ENCODE results near the gene SMAD7. TPM values are rescaled to one million over a fixed set of nuclear protein-coding genes. Genes with fewer than 3 reads are reported as not detected.
A peak's percentile ranks its signal among the peaks of the same experiment; 100 is the strongest.

SMAD7 gene
- total and polyA plus RNA-seq, 4 donors, result 27.3 to 98.8 (median 44.2) TPM

GRCh38 chr18:48885266-48885923, 65.4 kb downstream of the SMAD7 start:
- Histone ChIP-seq H3K27me3 (ENCODE audit: control insufficient read depth in 1 of 2, insufficient read depth in 2 of 2, low read length in 1 of 2) (no peaks in the 10 kb centered on the region), H3K27ac (ENCODE audit: low read depth in 1 of 2, low read length in 2 of 2) (no peak overlapping the region), H3K4me1 (ENCODE audit: control insufficient read depth in 1 of 2, insufficient read depth in 2 of 2, low read length in 2 of 2) (no peaks in the 10 kb centered on the region), H3K36me3 (ENCODE audit: control insufficient read depth in 1 of 2, insufficient read depth in 2 of 2, low read length in 1 of 2) (no peaks in the 10 kb centered on the region), H3K9me3 (ENCODE audit: control insufficient read depth, low read length) (no peaks in the 10 kb centered on the region), H3K4me3 (ENCODE audit: low read length in 2 of 2) (no peak overlapping the region)
- intact Hi-C loops (cut with DNase I), result no loop called here
- ATAC-seq (ENCODE audit: low FRiP score) (no peak), DNase-seq (peak in 1 of 2 donors; percentile 75)
- 64 to 75% methylated on average over 11 of the region's 11 CpGs for WGBS, 2 donors

DNA sequence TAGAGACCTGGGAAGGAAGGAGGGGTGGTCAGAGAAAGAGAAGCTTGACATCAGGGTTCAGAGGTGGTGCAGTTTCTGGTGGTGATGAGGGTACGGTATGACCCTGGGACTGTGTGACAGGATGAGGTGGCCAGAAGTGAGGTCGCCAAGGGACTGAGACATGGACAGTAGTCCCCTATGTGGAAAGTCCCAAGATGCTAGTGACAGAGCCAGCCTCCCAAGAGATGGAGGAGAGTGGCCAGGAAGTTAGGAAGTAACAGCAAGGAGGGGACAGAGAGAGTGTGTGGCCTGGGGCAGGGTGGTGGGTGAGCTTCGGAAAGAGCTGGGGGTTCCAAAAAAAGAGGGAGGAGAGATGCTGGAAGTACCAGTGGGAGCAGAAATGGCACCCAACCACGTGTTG, 66.0 kb downstream of the SMAD7 start:
- Histone ChIP-seq H3K36me3 (ENCODE audit: control insufficient read depth in 1 of 2, insufficient read depth in 2 of 2, low read length in 1 of 2) (no peaks in the 10 kb centered on the region), H3K9me3 (ENCODE audit: control insufficient read depth, low read length) (no peaks in the 10 kb centered on the region), H3K27ac (ENCODE audit: low read depth in 1 of 2, low read length in 2 of 2) (no peak overlapping the region), H3K4me3 (ENCODE audit: low read length in 2 of 2) (no peak overlapping the region), H3K27me3 (ENCODE audit: control insufficient read depth in 1 of 2, insufficient read depth in 2 of 2, low read length in 1 of 2) (no peaks in the 10 kb centered on the region), H3K4me1 (ENCODE audit: control insufficient read depth in 1 of 2, insufficient read depth in 2 of 2, low read length in 2 of 2) (no peaks in the 10 kb centered on the region)
- ATAC-seq (ENCODE audit: low FRiP score) (no peak), DNase-seq (no peak)
- WGBS, 2 donors, result 72 to 82% methylated on average over 4 of the region's 4 CpGs
- intact Hi-C loops (cut with DNase I), result no loop called here

GRCh38 chr18:48884306-48884705, 66.5 kb downstream of the SMAD7 start:
- Histone ChIP-seq H3K9me3 (ENCODE audit: control insufficient read depth, low read length) (no peaks in the 10 kb centered on the region), H3K27ac (ENCODE audit: low read depth in 1 of 2, low read length in 2 of 2) (no peak overlapping the region), H3K36me3 (ENCODE audit: control insufficient read depth in 1 of 2, insufficient read depth in 2 of 2, low read length in 1 of 2) (no peaks in the 10 kb centered on the region), H3K4me3 (ENCODE audit: low read length in 2 of 2) (no peak overlapping the region), H3K4me1 (ENCODE audit: control insufficient read depth in 1 of 2, insufficient read depth in 2 of 2, low read length in 2 of 2) (no peaks in the 10 kb centered on the region), H3K27me3 (ENCODE audit: control insufficient read depth in 1 of 2, insufficient read depth in 2 of 2, low read length in 1 of 2) (no peaks in the 10 kb centered on the region)
- no peak for DNase-seq
- intact Hi-C loops (cut with DNase I), result no loop called here
- no peak for ATAC-seq (ENCODE audit: low FRiP score)
- 92 to 95% methylated on average over 4 of the region's 4 CpGs for WGBS, 2 donors

DNA sequence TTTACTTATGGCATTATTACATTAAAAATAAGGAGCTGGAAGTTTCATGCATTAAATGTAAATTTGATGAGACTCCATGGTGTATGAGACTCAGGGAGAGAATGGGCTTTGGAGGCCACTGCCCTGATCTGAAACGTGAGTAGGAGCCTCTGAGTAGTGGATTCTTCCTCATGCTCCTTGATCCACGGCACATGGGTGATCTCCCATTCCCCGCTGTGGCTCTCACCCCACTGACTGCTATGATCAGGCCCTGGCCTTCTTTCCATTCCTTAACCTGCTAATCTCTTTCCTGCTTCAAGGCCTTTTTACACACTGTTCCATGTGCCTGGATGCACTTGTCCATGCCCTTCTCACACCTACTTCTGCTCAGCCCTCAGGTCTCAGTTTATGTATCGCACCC, 68.4 kb downstream of the SMAD7 start:
- H3K4me1 ChIP-seq (ENCODE audit: control insufficient read depth in 1 of 2, insufficient read depth in 2 of 2, low read length in 2 of 2), result no peaks in the 10 kb centered on the region
- no peak overlapping the region for H3K4me3 ChIP-seq (ENCODE audit: low read length in 2 of 2)
- 94 to 97% methylated on average over 4 of the region's 4 CpGs for WGBS, 2 donors
- no peaks in the 10 kb centered on the region for H3K9me3 ChIP-seq (ENCODE audit: control insufficient read depth, low read length)
- intact Hi-C loops (cut with DNase I), result no loop called here
- H3K27ac ChIP-seq (ENCODE audit: low read depth in 1 of 2, low read length in 2 of 2), result no peak overlapping the region
- peak in 1 of 2 donors; percentile 38 for DNase-seq
- no peaks in the 10 kb centered on the region for H3K36me3 ChIP-seq (ENCODE audit: control insufficient read depth in 1 of 2, insufficient read depth in 2 of 2, low read length in 1 of 2)
- no peaks in the 10 kb centered on the region for H3K27me3 ChIP-seq (ENCODE audit: control insufficient read depth in 1 of 2, insufficient read depth in 2 of 2, low read length in 1 of 2)
- ATAC-seq (ENCODE audit: low FRiP score), result no peak

DNA sequence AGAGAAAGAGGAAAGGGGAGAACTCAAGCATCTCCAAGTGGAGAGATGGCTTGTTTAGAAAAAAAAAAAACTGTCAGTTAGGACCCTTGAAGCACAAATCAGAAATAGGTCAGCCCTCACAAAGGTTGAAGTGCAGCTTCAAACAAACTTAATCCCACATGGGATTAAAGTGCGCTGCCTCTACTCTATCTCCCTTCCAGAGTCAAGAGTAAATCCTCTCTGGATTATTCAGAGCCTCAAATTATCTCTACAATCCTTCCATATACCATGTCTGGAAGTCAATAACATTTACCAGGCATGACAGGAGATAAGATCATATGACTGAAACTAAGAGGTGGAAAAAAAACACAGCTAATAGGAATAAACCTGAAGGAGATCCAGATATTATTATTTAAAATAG, 69.8 kb downstream of the SMAD7 start:
- intact Hi-C loops (cut with DNase I), result no loop called here
- 96 to 98% methylated on average over 1 of the region's 1 CpG for WGBS, 2 donors
- DNase-seq, result no peak

GRCh38 chr18:48879008-48879431, 71.7 kb downstream of the SMAD7 start:
- Histone ChIP-seq H3K4me1 (ENCODE audit: control insufficient read depth in 1 of 2, insufficient read depth in 2 of 2, low read length in 2 of 2) (peaks cover 0 to 2% of the 10 kb centered on the region in 2 donors), H3K36me3 (ENCODE audit: control insufficient read depth in 1 of 2, insufficient read depth in 2 of 2, low read length in 1 of 2) (no peaks in the 10 kb centered on the region), H3K9me3 (ENCODE audit: control insufficient read depth, low read length) (no peaks in the 10 kb centered on the region), H3K27me3 (ENCODE audit: control insufficient read depth in 1 of 2, insufficient read depth in 2 of 2, low read length in 1 of 2) (no peaks in the 10 kb centered on the region), H3K4me3 (ENCODE audit: low read length in 2 of 2) (no peak overlapping the region), H3K27ac (ENCODE audit: low read depth in 1 of 2, low read length in 2 of 2) (no peak overlapping the region)
- intact Hi-C loops (cut with DNase I), result no loop called here
- DNase-seq (peak in 1 of 2 donors; percentile 71), ATAC-seq (ENCODE audit: low FRiP score) (no peak)
- 93 to 94% methylated on average over 14 to 15 of the region's 15 CpGs for WGBS, 2 donors

More for the DNA sequence above, 69.8 kb downstream of the SMAD7 start:
- no peak for ATAC-seq (ENCODE audit: low FRiP score)
- Histone ChIP-seq H3K36me3 (ENCODE audit: control insufficient read depth in 1 of 2, insufficient read depth in 2 of 2, low read length in 1 of 2) (no peaks in the 10 kb centered on the region), H3K27me3 (ENCODE audit: control insufficient read depth in 1 of 2, insufficient read depth in 2 of 2, low read length in 1 of 2) (no peaks in the 10 kb centered on the region), H3K9me3 (ENCODE audit: control insufficient read depth, low read length) (no peaks in the 10 kb centered on the region), H3K27ac (ENCODE audit: low read depth in 1 of 2, low read length in 2 of 2) (no peak overlapping the region), H3K4me3 (ENCODE audit: low read length in 2 of 2) (no peak overlapping the region), H3K4me1 (ENCODE audit: control insufficient read depth in 1 of 2, insufficient read depth in 2 of 2, low read length in 2 of 2) (peaks cover 0 to 2% of the 10 kb centered on the region in 2 donors)

DNA sequence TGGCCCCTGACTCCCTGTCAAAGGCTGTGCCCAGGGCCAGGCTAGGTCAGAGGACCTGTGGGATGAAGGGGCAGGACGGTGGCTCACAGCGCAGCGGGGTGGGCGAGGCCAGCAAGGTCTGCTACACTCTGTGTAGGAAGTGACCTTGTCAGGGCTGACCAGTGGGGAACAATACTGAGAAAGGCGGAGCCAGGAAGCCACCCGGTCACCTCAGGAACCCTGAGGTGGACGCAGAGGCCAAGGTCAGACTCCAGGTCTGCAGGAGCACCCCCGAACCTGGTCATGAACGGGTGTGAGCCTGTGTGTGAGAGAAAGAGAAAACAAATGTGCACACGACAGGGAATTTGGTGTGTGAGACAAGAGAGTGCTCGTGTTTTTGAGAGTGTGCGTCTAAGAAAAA, 72.3 kb downstream of the SMAD7 start:
- Histone ChIP-seq H3K4me3 (ENCODE audit: low read length in 2 of 2) (no peak overlapping the region), H3K36me3 (ENCODE audit: control insufficient read depth in 1 of 2, insufficient read depth in 2 of 2, low read length in 1 of 2) (no peaks in the 10 kb centered on the region), H3K9me3 (ENCODE audit: control insufficient read depth, low read length) (no peaks in the 10 kb centered on the region), H3K4me1 (ENCODE audit: control insufficient read depth in 1 of 2, insufficient read depth in 2 of 2, low read length in 2 of 2) (peaks cover 0 to 2% of the 10 kb centered on the region in 2 donors), H3K27me3 (ENCODE audit: control insufficient read depth in 1 of 2, insufficient read depth in 2 of 2, low read length in 1 of 2) (no peaks in the 10 kb centered on the region), H3K27ac (ENCODE audit: low read depth in 1 of 2, low read length in 2 of 2) (no peak overlapping the region)
- 90 to 92% methylated on average over 12 of the region's 12 CpGs for WGBS, 2 donors
- intact Hi-C loops (cut with DNase I), result no loop called here
- DNase-seq (peak in 1 of 2 donors; percentile 62), ATAC-seq (ENCODE audit: low FRiP score) (no peak)

- Histone ChIP-seq H3K9me3 (ENCODE audit: control insufficient read depth, low read length) (no peaks in the 10 kb centered on the region), H3K4me1 (ENCODE audit: control insufficient read depth in 1 of 2, insufficient read depth in 2 of 2, low read length in 2 of 2) (peaks cover 0 to 5% of the 10 kb centered on the region in 2 donors), H3K27ac (ENCODE audit: low read depth in 1 of 2, low read length in 2 of 2) (no peak overlapping the region), H3K4me3 (ENCODE audit: low read length in 2 of 2) (no peak overlapping the region), H3K27me3 (ENCODE audit: control insufficient read depth in 1 of 2, insufficient read depth in 2 of 2, low read length in 1 of 2) (no peaks in the 10 kb centered on the region), H3K36me3 (ENCODE audit: control insufficient read depth in 1 of 2, insufficient read depth in 2 of 2, low read length in 1 of 2) (no peaks in the 10 kb centered on the region)
- intact Hi-C loops (cut with DNase I), result no loop called here
- DNase-seq, result peak in 1 of 2 donors; percentile 53
- 95 to 97% methylated on average over 3 of the region's 3 CpGs for whole genome bisulfite sequencing, 2 donors
- ATAC-seq (ENCODE audit: low FRiP score), result no peak
Observed at GRCh38 chr18:48877941-48878340, 72.8 kb downstream of the SMAD7 start.

- intact Hi-C loops (cut with DNase I), result no loop called here
- Histone ChIP-seq H3K27me3 (ENCODE audit: control insufficient read depth in 1 of 2, insufficient read depth in 2 of 2, low read length in 1 of 2) (no peaks in the 10 kb centered on the region), H3K4me3 (ENCODE audit: low read length in 2 of 2) (no peak overlapping the region), H3K4me1 (ENCODE audit: control insufficient read depth in 1 of 2, insufficient read depth in 2 of 2, low read length in 2 of 2) (peaks cover 0 to 5% of the 10 kb centered on the region in 2 donors), H3K27ac (ENCODE audit: low read depth in 1 of 2, low read length in 2 of 2) (no peak overlapping the region), H3K36me3 (ENCODE audit: control insufficient read depth in 1 of 2, insufficient read depth in 2 of 2, low read length in 1 of 2) (no peaks in the 10 kb centered on the region), H3K9me3 (ENCODE audit: control insufficient read depth, low read length) (no peaks in the 10 kb centered on the region)
- DNase-seq (peak in 1 of 2 donors; percentile 35), ATAC-seq (ENCODE audit: low FRiP score) (no peak)
- WGBS, 2 donors, result 89 to 92% methylated on average over 6 of the region's 6 CpGs
Observed at GRCh38 chr18:48876590-48876989, 74.2 kb downstream of the SMAD7 start.
